GM21515 (cell line): ENCODE results near the gene GDPD5.

ENCODE experiments used
- ATAC-seq: cut with Tn5 transposase; IDR thresholded peaks from one replicate; pipeline ENCODE4 v1.9.1; 2021; ENCODE audit not compliant: unreplicated experiment

Gene GDPD5

GRCh38 chr11:75474878-75475766, 50.6 kb downstream of the GDPD5 start:
- ATAC-seq = no peak

- no peak for ATAC-seq
Measured at GRCh38 chr11:75474240-75474639, 51.5 kb downstream of the GDPD5 start.

GRCh38 chr11:75473684-75474083, 52.1 kb downstream of the GDPD5 start:
- no peak for ATAC-seq

GRCh38 chr11:75472081-75472732, 53.5 kb downstream of the GDPD5 start:
- no peak for ATAC-seq

- ATAC-seq = no peak
Measured at GRCh38 chr11:75471176-75471973, 54.4 kb downstream of the GDPD5 start.

- ATAC-seq = no peak
Measured at GRCh38 chr11:75470476-75471080, 55.2 kb downstream of the GDPD5 start.

GRCh38 chr11:75469785-75470405, 55.8 kb downstream of the GDPD5 start:
- no peak for ATAC-seq

GRCh38 chr11:75468534-75469340, 57.0 kb downstream of the GDPD5 start:
- no peak for ATAC-seq

- no peak for ATAC-seq
Measured at GRCh38 chr11:75467881-75468280, 57.9 kb downstream of the GDPD5 start.

GRCh38 chr11:75467311-75467710, 58.4 kb downstream of the GDPD5 start:
- ATAC-seq = no peak

- no peak for ATAC-seq
Measured at GRCh38 chr11:75465701-75466531, 59.8 kb downstream of the GDPD5 start.

- ATAC-seq = no peak
Measured at GRCh38 chr11:75463106-75463774, 62.5 kb downstream of the GDPD5 start.

GRCh38 chr11:75462117-75462653, 63.6 kb downstream of the GDPD5 start:
- ATAC-seq = no peak

GRCh38 chr11:75461151-75461550, 64.6 kb downstream of the GDPD5 start:
- no peak for ATAC-seq

GRCh38 chr11:75456596-75457183, 69.1 kb downstream of the GDPD5 start:
- no peak for ATAC-seq

GRCh38 chr11:75454987-75455386, 70.8 kb downstream of the GDPD5 start:
- ATAC-seq = no peak

GRCh38 chr11:75453916-75454655, 71.7 kb downstream of the GDPD5 start:
- ATAC-seq = no peak
